ENCODE data around the gene RSF1. TPM values are rescaled to one million over a fixed set of nuclear protein-coding genes. Genes with fewer than 3 reads are reported as not detected.

RSF1 gene
- total RNA-seq, 1 experiment from 2014 or later = 83.0 TPM

DNA sequence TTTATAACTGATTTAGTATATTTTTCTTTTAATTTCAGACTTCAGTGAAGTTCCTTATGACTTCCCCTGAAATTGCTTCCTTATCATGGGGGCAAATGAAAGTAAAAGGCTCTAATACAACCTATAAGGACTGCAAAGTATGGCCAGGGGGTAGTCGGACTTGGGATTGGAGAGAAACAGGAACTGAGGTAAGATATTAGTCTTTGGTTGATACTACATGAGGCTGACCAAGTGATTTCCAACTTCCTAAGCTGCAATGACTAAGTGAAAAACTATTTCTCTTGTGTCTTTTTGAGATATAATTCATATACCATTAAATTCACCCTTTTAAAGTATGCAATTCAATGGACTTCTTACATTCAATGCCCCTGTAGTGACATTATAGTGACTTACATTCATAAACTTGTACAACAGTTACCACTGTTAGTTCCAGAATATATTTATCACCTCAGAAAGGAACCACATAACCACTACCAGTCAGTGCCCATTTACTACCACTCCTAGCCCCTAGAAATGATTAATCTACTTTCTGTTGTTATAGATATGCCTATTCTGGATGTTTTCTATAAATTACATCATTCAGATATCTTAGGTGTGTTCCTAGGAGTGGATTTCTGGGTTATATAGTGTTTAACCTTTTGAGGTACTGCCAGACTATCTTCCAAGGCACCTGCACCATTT is 22.1 kb upstream of the RSF1 start:
- Histone ChIP-seq H3K4me1 (ENCODE audit: control insufficient read depth, insufficient read depth, low read length) (no peaks in the 10 kb centered on the region), H3K36me3 (ENCODE audit: control insufficient read depth, insufficient read depth, low read length) (no peaks in the 10 kb centered on the region), H3K4me3 (ENCODE audit: low read depth in 2 of 2, low read length in 2 of 2) (no peak overlapping the region), H3K9me3 (ENCODE audit: control insufficient read depth, insufficient read depth, low read depth, low read length) (no peaks in the 10 kb centered on the region), H3K27ac (ENCODE audit: low read length) (no peak overlapping the region), H3K27me3 (ENCODE audit: control insufficient read depth, insufficient read depth, low read length) (no peaks in the 10 kb centered on the region)
- in situ Hi-C loops (cut with HindIII; ENCODE audit: low pct_unique_long_range_greater_than_20kb, low sequenced_read_pairs) (no loop called here), intact Hi-C loops (cut with micrococcal nuclease; ENCODE audit: unreplicated experiment) (no loop called here)
- CTCF ChIA-PET = no interaction called here
- TF ChIP-seq POLR2AphosphoS5 (IDR thresholded peaks at IDR 0.05; ENCODE audit: low read depth, low read length) = no peak
- TF ChIP-seq CTCF (IDR thresholded peaks at IDR 0.05) = no peak
- no peak for TF ChIP-seq SIN3A (IDR thresholded peaks at IDR 0.05; ENCODE audit: borderline replicate concordance, insufficient read depth, low read depth, low read length)
- no peak for TF ChIP-seq TCF7L2 (IDR thresholded peaks at IDR 0.05; ENCODE audit: low read depth, low read length)
- TF ChIP-seq, protein P1, sequence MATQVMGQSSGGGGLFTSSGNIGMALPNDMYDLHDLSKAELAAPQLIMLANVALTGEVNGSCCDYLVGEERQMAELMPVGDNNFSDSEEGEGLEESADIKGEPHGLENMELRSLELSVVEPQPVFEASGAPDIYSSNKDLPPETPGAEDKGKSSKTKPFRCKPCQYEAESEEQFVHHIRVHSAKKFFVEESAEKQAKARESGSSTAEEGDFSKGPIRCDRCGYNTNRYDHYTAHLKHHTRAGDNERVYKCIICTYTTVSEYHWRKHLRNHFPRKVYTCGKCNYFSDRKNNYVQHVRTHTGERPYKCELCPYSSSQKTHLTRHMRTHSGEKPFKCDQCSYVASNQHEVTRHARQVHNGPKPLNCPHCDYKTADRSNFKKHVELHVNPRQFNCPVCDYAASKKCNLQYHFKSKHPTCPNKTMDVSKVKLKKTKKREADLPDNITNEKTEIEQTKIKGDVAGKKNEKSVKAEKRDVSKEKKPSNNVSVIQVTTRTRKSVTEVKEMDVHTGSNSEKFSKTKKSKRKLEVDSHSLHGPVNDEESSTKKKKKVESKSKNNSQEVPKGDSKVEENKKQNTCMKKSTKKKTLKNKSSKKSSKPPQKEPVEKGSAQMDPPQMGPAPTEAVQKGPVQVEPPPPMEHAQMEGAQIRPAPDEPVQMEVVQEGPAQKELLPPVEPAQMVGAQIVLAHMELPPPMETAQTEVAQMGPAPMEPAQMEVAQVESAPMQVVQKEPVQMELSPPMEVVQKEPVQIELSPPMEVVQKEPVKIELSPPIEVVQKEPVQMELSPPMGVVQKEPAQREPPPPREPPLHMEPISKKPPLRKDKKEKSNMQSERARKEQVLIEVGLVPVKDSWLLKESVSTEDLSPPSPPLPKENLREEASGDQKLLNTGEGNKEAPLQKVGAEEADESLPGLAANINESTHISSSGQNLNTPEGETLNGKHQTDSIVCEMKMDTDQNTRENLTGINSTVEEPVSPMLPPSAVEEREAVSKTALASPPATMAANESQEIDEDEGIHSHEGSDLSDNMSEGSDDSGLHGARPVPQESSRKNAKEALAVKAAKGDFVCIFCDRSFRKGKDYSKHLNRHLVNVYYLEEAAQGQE (IDR thresholded peaks at IDR 0.05; ENCODE audit: insufficient read depth in 1 of 2, low read depth in 2 of 2, low read length in 1 of 2) = no peak
- DNase-seq (ENCODE audit: low read depth, low spot score) = no peak
- no peak for ATAC-seq
- BruUV-seq (replicated peaks) = no TSS peak
- POLR2A ChIA-PET = no interaction called here

DNA sequence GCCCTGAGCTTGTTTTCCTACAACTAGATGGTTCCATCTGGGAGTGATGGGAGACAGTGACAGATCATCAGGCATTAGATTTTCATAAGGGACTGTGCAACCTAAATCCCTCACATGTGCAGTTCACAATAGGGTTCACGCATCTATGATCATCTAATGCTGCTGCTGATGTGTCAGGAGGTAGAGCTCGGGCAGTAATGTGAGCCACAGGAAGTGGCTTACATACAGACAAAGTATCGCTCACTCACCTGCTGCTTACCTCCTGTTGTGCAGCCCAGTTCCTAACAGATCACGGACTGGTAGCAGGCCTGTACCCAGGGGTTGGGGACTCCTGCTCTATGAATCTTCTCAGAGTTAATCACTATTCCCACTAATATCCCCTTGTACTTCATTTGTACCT is 12.8 kb upstream of the RSF1 start:
- no peak overlapping the region for H3K27ac ChIP-seq (ENCODE audit: low read length)
- ATAC-seq = no peak
- no peaks in the 10 kb centered on the region for H3K4me1 ChIP-seq (ENCODE audit: control insufficient read depth, insufficient read depth, low read length)
- no peak for TF ChIP-seq CTCF (IDR thresholded peaks at IDR 0.05)
- no peak for TF ChIP-seq POLR2AphosphoS5 (IDR thresholded peaks at IDR 0.05; ENCODE audit: low read depth, low read length)
- TF ChIP-seq, protein P1 (IDR thresholded peaks at IDR 0.05; ENCODE audit: insufficient read depth in 1 of 2, low read depth in 2 of 2, low read length in 1 of 2) = no peak
- no peak for TF ChIP-seq TCF7L2 (IDR thresholded peaks at IDR 0.05; ENCODE audit: low read depth, low read length)
- TF ChIP-seq SIN3A (IDR thresholded peaks at IDR 0.05; ENCODE audit: borderline replicate concordance, insufficient read depth, low read depth, low read length) = no peak
- intact Hi-C loops (cut with micrococcal nuclease; ENCODE audit: unreplicated experiment) (no loop called here), in situ Hi-C loops (cut with HindIII; ENCODE audit: low pct_unique_long_range_greater_than_20kb, low sequenced_read_pairs) (no loop called here)
- DNase-seq (ENCODE audit: low read depth, low spot score) = no peak
- peaks cover 3% of the 10 kb centered on the region; the same call in 1 of the 2 replicates for H3K9me3 ChIP-seq (ENCODE audit: control insufficient read depth, insufficient read depth, low read depth, low read length)
- no peaks in the 10 kb centered on the region for H3K36me3 ChIP-seq (ENCODE audit: control insufficient read depth, insufficient read depth, low read length)
- POLR2A ChIA-PET = no interaction called here
- no peaks in the 10 kb centered on the region for H3K27me3 ChIP-seq (ENCODE audit: control insufficient read depth, insufficient read depth, low read length)
- CTCF ChIA-PET = no interaction called here
- H3K4me3 ChIP-seq (ENCODE audit: low read depth in 2 of 2, low read length in 2 of 2) = no peak overlapping the region
- no TSS peak for BruUV-seq (replicated peaks)

Measured in Panc1 (cell line).